NCI-H2171 (cell line): Measurements from ENCODE around the gene SCT.

ENCODE experiments used
- DNase-seq: peaks from one replicate; lab custom pipeline; 2025; lab: John Stamatoyannopoulos, UW

The SCT gene

GRCh38 chr11:621838-622237 is 5.1 kb downstream of the SCT start:
- DNase-seq, result no peak

DNA sequence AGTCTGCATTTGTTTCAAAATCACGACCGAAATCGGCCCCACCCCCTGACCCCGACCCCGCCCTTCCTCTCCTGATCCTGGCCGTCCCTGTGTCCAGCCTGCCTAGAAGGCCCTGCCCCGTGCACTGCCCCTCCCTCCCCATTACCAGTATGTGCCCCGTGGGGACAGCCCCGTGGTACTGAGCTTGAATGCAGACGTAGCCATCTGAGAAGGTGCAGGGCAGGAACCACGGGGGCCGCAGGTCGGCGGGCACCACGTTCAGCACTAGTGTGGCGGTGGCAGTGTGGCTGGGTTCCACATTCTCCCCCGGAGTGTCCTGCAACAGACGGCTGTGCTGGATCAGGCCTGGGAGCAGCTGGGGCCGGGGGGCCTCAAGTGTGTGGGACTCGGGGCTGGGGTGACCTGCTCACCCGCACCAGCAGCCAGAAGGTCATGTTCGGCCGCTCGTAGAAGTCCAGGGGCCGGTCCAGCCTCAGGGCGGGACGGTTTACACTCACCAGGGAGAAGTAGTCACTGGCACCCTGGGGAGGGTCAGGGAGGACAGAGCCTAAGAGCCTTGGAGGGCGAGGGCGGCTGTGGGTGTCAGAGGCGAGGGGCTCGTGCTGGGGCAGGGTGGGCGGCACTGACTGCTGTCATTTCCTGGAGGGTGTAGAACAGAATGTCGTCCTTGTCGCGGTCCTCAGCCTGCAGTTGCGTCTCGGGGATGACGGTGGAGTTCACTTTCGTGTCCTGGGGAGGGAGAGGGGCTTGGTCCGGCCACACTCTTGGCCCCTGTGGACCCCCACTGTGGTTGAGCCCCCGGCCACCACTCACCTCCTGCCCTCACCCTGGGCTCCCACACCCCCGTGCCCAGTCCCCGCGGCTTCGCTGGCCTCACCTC is 5.8 kb downstream of the SCT start:
- DNase-seq, result no peak

DNA sequence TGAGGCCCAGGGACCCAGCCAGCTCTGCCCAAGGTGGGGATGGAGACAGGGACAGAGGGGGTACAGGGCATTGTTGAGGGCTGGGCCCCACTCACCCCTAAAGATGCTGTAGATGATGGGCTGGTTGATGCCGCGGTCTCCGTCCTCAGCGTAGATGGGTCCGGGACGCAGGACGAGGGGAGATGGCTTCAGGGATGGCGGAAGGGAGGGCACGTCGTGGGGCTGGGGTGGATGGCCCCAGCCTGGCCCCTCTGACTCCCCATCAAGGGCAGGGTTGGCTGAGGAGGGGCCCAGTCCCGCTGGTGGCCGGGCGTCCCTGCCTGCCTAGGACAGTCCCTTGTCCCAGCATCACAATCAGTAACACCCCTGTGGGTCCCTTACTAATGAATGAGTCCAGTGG is 6.8 kb downstream of the SCT start:
- DNase-seq, result no peak

DNA sequence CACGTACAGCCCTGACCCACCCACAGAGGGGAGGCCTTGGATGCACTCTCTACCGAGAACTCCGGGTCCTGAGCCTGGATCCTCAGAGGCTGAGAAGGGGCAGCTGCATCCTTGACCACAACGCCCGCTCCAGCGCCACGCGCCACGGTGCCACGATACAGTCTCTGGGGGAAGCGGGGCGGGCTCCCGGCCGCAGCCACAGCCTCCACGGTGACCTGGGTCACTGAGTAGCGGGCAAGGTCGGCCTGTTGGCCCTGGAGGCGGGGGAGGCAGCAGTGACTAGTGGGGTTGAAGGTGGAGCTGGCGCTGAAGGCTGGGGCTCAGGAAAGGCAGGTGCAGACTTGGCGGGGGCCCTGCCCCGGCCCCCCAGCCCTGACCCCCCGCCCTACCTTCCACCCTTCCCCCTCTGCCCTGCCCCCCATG is 7.3 kb downstream of the SCT start:
- no peak for DNase-seq

DNA sequence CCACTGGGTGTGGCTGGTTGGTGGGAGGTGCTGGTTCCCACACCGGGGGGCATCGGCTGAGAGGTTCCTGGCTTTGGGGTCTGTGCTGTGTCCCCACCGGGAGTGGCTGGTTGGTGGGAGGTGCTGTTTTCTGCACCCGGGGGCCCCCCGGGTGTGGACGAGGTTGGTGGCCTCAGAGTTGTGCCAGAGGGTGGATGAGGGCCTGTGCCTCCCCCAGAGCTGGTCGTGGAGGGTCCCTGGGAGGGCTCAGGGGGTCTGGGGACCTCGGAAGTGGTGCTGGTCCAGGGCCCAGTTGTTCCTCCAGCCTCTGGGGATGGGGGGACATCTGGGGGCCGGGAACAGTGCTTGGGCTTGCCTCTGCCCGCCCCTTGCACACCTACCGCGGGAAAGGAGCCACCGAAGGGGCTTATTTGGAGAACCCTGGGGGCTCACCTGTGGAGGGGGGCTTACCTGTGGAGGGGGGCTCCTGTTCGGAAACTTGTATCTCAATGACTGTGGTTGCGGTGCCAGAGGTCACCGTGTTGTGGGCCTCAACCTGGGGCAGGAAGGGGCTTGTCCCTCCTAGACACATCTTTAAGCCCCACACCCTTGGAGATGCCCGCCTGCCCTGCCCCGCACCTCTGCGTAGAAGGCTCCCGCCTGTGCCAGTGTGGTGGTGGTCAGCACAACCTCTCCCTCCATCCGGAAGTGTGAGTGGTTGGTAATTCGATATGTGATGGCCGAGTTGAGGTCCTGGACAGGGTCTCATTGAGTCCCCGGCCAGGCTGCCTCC is 7.9 kb downstream of the SCT start:
- no peak for DNase-seq

GRCh38 chr11:617912-618682 is 8.9 kb downstream of the SCT start:
- no peak for DNase-seq

- DNase-seq, result no peak
Observed at GRCh38 chr11:617199-617911, 9.6 kb downstream of the SCT start.

DNA sequence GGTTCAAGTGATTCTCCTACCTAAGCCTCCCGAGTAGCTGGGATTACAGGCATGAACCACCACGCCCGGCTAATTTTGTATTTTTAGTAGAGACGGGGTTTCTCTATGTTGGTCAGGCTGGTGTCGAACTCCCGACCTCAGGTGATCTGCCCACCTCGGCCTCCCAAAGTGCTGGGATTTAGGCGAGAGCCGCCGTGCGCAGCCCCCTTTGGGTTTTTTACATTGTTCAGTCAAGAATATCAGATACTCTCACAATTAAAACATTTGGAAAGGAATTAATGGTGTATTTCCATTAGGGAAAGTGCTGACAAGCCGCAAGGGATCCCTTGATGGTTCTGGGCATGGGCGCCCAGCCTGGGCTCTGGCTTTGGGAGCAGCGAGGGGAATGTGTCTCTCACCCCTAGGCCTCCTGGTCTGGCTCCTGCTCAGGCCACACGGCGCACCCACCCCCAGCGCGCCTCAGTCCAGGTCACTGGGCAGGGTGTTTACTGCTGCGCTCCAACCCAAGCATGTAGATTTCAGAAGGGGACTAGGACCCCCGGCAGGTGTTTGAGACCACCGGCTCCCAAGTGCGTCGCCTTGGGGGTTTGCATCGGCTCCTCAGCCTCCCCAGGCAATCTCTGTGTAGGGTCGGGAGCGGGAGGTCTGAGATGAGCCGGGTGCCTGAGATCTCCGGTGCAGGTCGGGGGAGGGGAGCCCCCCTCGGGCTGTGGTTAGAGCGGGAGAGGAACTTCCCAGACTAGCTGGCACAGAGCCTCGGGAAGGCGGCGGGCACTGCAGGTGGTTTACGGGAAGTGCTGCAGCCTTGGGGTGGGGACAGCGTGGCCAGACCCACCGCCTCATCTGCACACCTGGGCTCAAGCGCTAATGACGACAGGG is 10.4 kb downstream of the SCT start:
- no peak for DNase-seq

- peak; percentile 44 for DNase-seq
Observed at GRCh38 chr11:615504-616319, 11.3 kb downstream of the SCT start, which contains the start of gene IRF7. Gene IRF7 (minus strand): TSS chr11:615950. CDS start chr11:615364, 586 bp downstream.

GRCh38 chr11:614623-615503 is 12.1 kb downstream of the SCT start:
- no peak for DNase-seq

DNA sequence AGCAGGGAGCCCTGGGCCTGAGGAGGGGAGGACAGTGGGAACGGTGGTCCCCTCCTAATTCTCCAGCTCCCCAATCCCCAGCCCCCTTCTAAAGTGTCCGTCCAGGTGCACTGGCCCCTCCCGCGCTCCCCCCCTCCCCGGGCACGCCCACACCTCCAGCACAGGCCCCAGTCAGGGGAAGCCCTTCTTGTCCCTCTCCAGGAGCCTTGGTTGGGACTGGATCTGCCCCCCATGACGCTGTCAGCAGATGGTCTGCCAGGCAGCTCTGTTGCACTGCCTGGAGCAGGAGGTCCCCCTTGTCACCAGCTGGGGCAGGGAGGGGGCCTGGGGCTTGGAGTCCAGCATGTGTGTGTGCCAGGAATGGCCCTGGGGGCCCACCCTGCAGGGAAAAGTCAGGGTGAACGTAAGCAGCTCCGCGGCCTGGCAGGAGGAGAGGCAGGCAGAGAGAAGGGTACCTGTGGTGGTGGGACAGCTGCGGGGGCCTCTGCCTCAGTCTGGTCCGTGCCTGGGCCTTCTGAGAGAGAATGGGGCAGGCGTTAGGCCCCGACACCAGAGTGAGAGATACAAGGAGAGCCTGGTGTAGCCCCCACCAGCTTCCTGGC is 12.9 kb downstream of the SCT start:
- DNase-seq, result no peak

- DNase-seq, result peak; percentile 12
Observed at GRCh38 chr11:613369-613968, 13.5 kb downstream of the SCT start.

DNA sequence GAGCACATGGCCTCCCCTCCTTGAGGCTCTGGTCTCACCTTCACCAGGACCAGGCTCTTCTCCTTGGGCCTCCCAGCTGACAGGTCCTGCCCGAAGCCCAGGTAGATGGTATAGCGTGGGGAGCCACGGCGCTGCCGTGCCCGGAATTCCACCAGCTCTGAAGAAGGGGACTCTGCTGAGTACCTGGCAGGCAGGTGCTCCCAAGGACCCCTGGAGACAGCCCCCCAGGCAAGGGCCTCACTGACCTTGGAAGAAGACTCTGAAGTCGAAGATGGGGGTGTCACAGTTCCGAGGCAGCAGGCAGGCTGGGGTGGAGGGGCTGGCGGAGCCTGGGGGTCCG is 14.1 kb downstream of the SCT start:
- DNase-seq, result no peak

DNA sequence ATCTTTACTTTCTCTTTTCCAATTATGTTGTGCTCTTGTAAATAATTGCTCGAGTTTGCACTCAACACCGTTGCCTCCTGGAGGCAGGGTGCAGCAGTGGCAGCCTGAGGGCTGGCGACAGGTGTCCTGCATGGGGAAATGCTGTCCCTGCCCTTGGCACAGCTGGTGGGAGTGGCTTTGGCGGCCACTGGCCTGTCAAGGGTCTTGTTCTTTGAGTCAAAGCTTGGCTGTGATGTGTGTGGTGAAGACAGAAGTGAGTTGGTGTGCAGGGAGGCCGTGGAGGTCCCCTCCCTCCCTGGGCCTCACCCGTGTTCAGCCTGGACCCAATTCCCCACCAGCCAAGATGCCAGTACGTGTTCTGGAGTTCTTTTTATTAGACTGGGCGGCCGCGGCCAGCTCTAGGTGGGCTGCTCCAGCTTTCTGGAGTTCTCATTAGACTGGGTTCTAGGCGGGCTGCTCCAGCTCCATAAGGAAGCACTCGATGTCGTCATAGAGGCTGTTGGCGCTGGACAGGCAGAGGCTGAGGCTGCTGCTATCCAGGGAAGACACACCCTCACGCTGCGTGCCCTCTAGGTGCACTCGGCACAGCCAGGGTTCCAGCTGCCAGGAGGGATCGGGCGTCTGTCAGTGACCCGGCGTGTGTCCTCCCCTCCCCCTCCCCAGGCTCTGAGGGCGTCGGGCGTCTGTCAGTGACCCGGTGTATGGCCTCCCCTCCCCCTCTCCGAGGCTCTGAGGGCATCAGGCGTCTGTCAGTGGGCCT is 14.6 kb downstream of the SCT start:
- no peak for DNase-seq

- no peak for DNase-seq
Observed at GRCh38 chr11:611001-611996, 15.7 kb downstream of the SCT start.

- no peak for DNase-seq
Observed at GRCh38 chr11:610146-610801, 16.7 kb downstream of the SCT start.
